IPS DF 4.7 (cell line): ENCODE results near the gene NUB1.

Experiments
- DNase-seq: peaks from one replicate; pipeline ENCODE4 v3.0.0-alpha.2; 2013; ENCODE audit warnings: low spot score; ENCODE audit errors: extremely low read depth

NUB1 gene

DNA sequence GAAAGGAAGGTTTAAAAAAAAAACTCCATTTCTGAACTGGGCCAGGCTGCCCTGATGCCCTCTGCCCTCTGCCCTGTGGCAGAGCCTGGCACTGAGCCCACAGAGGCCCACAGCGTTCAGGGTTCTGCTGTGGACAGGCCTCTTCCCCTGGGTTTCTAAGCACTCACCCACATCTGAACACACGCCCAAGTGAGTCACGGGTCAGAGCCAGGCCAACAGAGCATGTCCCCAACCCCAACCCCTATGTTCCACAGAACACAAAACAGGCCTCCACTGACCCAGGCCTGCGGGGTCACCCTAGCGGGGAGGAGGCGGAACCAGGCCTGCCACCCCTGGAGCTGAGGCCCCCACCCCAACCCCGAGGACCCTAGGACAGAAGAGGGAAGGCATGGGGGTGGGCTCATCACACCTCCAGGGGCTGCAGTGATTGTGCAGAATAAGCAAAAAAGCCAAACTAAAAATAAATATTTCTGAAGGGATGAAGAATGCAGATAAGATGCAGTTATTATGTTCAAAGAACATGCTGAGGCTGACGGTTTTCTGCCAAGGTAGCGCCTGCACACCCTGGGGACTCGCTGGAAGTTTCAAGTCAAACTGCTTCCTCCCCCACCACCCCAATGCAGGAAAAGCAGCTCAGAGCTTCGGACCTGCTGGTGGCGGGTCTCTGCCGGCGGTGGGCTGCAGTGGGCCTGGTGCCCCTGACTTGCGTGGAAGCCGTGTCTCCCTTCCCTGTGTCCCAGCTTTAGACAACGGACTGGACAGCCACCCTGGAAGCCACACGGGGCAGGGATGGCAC lies 62.8 kb downstream of the NUB1 start:
- no peak for DNase-seq

DNA sequence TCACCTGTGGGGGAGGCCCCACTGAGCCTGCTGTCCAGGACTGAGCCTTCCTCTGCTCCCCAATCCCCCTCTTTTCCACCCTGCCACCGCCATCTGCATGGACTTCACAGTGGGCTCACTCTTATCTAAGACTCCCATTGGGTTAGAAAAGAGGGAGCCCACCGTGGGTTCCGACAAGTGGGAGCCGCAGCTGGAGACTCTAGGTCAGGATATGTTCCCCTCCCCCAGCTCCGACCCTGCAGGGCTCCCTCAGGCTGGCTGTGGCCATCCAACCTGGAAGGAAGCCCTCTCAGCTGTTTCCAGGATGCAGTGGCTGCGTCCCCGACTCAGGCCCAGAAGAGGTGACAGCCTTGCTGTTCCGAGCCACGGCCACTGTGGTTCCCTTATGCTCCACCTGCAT lies 63.4 kb downstream of the NUB1 start:
- no peak for DNase-seq

DNA sequence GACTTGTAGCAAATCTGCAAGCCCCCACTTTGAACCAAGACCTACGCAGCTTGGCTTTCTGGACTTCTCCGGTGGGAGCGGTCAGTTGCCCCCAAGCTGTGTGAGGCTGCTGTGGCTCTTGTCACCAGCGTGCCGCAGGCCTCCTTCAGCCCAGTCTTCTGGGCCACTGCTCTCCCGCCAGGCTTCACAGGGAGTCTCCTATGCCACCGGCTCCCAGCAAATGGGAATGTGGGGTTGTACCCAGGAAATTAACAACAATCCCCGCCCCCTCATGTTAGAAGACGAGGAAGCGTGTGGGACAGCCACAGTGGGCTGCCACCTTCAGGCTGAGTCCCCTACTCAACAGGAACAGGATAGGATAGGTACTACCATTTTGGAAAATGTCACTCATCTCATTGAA lies 64.0 kb downstream of the NUB1 start:
- DNase-seq, result no peak

DNA sequence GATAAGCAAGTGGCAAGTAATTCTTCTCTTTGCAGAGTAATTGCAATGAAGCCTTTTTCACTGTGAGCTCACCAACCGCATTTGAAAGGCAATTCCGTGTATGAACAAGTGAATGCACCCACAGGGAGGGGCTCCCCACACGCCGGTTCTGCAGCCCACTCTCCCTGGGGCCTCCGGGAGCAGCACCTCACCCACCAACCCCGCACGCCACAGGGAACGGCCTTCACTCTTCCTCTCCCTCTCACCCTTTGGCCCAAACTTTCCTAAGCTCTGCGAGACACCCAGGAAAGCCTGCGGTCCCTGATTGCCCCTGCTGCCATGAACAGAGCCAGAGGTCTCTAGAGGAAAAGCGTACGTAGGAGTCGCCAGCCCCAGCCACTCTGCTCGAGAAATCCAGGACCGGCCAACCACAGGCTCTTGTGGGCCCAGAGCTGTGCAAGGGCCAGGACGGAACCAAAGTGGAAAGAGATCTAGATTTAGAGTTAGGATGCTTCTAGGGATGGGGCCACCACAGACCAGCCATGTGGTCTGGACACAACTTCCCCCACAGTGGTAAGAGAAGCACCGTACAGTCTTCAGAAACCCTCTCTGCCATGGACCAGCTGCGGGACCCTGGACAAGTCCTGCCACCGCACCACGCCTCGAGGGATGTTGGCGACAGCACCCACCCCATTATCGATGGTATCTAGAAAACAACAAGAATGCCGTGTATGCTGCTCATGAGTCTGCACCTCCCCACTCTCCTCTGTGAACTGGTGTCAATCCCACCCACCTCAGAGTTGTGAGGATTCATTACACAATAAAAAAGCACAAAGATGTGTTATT lies 64.7 kb downstream of the NUB1 start:
- no peak for DNase-seq

DNA sequence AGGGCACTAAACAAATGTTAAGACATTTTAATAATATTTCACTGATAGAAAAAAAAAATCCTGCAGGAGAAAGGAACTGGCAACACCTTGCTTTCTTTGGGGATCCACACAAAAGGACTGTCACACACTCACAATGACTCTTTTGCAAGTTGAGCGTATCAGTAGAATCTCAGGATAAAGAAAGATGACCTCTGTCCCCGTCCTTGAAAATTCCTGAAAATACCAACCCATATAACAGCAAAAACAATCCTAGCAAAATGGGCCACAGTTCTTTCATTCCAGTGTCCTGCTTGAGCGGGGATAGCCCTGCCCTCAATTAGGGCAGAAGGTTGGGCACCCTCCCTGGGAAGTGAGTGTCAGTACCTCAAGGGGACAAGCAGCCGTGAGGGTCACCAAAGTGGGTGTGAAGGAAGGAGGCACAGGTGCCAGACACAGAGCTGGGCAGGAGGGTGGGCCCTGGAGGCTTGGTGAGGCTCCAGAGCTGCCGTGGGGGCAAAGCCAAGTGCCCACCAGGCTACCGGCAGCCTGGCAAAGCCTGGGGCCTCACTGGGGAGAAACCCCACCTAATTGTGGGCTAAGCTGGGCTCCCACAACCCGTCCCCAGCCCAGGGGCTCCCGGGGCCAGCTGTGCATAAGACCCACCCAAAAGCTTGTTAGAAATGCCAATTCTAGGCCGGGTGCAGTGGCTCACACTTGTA lies 65.4 kb downstream of the NUB1 start:
- DNase-seq, result no peak

DNA sequence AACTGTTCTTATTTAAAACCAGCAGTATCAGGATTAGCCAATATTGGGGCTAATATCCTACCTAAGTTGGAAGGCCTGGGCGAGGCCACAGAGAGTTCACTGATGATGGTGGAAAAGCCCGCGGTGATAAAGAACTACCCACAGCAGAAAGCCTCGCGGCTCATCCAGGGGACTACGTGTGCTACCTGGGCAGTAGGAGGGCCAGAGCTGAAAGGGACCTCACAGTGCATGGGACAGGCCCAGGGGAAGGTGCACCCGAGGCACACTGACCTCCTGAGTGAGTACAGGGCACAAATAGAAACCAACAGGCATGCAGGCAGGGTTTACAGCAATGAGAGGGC lies 66.9 kb downstream of the NUB1 start:
- DNase-seq, result no peak

DNA sequence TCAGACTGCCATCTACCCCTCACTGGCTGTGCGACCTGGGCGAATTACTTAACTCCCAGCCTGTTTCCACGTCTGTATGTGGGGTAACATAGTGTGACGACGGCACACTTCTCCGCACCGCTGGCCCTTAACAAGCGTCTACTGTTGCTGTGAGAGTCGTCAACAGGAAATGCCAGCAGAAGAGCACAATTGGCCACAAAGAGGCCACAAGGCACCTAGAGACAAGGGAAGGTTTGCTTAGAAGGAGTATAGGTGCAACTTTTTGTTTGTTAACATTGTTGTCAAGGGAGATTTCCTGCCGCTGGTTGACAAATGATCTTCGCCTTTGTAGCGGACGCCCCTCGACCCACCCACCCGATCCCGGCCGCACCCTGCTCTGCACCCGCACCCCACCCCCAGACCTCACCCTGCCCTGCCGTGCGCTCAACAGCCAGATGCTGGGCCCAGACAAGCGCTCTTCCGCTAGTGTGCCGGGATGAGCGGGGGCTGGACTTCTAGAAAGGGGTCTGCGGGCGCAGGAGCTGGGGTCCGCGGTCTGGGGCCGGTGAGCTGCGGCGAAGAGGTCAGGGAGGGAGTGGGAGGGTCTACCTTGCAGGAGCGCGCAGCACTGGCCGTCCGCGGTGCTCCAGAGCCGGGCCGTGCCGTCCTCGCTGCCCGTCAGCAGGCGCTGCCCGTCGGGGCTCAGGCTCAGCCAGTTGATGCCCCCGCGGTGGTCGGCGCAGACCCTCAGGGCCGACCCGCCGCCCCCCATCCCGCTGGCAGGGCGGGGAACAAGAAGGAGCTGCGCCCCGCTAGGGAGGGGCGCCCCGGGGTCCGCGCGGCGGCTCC lies 67.4 kb downstream of the NUB1 start:
- DNase-seq, result no peak

DNA sequence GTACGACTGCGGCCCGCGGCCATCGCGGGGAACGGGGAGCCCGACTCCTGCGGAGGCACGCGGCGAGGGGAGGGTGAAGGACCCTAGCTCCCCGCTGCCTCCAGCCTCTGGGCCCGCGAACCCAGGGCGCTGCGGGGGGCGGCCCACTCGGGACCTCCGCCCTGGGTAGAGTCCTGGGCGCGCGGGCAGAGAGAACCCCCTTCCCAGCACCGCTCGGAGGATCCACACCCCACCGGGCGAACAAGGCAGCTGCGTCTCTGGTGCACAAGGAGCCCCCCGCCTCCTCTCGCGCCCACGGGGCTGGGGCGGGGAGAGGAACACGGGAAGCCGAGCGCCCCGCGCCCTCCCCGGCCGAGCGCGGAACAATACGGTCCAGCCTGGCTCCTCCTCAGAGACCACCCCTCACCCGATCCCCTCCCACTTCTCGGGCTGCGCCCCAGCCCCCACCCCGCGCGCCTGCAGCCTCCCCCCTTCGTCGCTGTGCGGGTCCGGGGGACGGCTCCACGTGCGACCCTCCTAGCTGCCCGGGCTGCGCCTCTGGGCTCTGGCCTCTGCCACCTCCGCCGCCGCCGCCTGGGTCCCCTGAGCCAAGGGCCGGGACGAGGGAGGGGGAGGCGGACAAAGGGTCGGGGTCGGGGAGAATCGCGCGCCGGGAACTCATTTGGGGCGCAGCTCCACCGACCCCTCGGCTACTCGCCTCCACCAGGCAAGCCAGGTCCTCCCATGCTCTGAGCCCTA lies 68.2 kb downstream of the NUB1 start, which contains the start of gene WDR86:
WDR86 (minus strand) TSS at position 372 of the 738 bp plus-strand sequence. CDS start 449 bp downstream, outside the sequence.
- no peak for DNase-seq

DNA sequence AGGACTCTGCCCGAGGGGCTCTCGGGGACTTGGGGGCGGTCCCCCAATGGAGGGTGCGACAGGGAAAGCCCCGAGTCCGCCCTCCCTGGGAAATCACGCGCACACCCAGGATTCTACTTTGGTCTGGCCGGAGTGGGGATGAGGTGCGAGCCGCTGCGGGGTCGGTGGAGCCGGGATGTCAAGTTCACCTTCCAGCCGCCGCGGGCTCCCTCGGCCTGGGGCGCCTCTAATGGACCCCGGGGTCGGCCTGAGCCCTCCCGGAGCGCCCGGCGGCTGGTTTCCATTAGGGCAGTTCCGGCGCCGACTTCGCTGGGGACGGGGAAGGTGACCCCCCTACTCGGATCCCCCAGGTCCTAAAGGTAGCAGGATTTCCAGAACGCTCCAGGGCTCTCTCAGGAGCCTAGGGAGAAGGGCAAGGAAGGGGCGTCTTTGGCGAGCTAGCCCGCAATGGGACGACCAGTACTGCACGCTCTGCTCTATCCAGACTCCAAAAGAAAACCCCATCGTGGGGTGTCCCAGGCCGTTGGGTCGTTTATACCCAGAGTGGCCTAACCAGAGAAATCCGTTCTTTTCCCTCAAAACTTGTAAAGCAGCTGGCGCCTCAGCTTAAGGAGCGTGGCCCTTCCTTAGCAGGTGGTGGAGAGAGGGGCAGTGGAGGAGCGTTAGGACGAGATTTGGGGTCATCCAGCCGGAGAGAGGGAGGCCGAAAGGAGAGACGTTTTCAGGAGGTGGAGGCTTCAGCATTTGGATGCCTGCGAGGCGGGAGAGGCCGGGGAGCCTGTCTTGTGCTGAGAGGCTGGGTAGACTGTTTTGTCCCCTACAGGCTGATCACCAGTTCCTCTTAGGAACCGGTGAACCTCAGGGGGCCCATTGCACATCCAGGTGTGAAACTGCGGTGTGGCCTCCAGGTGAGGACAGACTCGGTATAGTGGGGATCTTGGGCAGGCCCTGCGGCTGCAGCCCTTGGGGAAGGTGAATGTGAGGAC lies 69.1 kb downstream of the NUB1 start:
- no peak for DNase-seq

DNA sequence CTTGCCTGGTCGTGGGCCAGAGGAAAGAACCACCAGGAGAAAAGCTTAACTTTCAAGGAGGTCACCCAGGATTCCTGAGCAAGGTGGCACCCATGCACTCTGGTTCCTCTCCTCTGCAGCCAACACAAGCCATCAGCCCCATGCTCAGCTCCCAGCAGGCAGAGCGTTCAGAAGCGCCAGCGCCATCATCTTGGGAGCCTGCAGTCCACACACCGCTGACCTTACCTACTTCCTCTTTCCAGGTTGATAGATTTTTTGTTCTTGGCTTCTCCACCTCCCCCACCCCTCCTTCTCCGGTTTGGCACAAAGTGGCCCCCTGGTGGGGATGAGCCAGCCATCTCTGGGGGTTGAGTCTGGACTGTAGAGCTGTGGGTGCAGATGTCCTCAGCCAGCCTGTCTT lies 69.9 kb downstream of the NUB1 start:
- DNase-seq, result no peak

DNA sequence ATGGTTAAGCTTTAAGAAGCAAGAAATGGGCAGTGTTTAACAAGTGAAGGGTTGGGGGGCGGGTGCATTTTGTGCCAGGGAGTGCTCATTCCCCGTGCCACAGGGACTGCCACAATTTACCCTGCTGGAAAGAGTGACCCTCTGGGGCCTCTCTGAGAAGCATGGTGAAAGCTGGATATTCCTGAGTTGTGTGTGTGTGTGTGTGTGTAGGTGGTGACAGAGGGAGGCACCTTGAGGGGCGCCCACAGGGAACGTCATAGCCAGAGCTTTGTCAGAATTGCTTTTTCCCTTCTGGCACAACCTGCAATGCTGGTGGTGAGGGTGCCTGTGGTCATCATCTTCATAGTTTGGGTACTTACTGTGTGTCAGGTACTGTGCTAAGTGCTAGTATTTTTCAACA lies 70.7 kb downstream of the NUB1 start:
- DNase-seq, result no peak

DNA sequence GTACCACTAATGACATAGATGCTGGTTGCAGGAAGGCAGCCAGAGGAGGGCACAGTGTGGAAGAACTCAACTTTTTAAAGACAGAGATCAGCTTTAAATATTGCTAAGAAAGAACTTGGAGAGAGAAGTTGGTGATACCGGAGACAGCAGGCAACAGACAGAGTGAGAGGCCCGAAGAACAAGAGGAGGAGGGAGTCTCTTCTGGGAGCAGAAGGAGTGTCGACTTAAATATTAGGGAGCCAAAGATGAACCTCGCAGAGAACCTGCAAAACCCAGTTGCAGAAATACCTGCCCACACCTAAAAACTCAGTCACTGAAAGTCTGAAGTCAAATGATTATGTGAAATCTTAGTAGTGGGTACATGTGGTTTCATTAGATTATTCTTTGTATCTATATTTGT lies 71.6 kb downstream of the NUB1 start:
- DNase-seq, result no peak

DNA sequence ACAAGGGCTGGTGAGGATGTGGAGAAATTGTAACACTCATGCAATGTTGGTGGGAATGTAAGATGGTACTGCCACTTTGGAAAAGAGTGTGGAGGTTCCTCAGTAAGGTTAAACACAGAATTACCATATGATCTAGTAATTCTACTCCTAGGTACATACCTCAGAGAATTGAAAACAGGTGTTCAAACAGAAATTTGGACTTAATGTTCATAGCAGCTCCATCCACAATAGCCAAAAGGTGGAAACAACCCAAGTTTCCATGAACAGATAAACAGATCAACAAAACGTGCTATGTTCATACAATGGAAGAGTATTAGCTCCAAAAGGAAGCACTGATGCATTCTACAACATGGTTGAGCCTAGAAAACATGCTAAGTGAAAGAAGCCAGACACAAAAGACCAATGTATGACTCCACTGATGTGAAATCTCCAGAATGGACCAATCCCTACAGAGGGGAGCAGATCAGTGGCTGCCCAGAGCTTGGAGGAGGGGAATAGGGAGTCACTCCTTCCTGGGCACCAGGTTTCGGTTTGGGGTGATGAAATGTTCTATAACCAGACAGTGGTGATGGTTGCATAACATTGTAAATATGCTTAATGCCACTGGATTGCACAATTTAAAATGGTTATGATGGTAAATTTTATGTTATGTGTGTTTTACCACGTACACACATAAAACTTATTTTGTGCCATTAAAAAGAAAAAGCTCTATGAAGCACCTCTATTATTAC lies 73.9 kb downstream of the NUB1 start:
- DNase-seq, result no peak

DNA sequence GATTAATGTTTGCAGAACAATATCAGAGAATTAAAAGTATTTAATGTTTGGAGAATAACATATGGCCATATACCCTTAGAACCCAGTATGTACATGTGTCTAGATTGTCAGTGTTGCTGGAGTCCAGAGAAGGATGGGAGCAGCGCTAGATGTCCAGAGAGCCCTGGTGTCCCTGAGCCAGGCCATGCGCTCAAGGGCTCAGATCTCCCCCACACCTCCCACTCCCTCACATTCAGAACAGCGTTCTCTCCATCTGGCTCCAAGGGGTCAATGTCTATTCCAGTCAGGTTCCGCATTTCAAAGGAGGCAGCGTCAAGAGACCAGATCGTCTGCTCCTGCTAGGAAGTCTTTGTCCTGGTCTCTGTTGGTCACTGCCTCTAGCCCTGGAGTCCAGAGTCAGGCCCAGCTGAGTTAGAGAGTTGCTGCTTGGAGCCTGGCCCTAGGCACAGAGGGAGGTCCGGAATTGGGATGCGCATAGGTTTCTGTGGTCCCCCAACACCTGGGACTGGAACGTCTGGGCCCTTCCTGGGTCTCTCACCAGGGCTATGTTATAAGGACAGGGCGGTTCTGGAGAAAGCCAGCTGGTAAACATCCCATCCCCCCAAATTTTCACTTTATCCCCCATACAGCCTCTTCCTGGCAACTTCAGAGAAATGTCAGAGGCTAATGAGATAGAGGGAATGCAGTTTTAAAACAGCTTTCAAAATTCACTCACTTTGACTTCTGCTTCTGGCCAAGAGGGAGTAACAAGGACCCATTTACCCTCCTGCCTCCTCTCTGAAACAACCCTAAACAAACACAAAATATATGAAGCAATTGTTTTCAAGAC lies 74.7 kb downstream of the NUB1 start:
- DNase-seq, result no peak

DNA sequence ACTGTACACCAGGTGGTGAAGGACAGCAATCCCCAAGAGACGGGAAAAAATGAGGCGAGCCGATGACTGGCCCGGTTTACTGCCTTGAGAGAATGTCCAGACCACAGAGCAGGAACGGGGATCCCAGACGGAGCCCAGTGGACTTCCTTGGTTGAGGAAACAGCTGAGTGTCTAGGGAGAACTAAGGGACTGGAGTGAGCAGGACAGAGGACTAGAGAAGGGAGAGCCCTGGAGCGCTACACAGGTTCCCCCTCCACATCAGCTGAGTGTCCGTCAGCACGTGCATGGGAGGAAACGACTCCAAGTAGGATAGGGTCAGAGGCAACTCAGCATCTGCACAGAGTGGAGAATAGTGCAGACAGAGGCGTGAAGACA lies 75.3 kb downstream of the NUB1 start:
- DNase-seq, result no peak

DNA sequence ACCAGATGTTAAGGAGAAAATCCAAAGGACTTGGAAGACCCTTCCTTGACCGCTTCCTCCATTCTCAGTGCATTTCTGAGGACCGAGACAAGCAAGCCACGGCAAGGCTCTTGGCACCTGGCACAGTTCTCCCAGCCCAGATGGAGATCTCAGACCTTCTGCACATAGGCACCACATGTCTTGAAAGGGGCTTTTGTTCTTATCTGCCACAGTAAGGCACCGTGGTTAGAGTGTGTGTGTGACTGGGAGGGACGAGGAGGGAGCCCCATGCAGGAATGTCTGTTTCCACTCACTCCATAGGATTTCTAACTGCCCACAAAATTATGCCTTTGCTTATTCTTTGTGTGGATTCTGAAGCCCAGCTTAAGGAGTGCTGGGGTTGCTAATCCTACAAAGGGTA lies 78.5 kb downstream of the NUB1 start:
- no peak for DNase-seq

DNA sequence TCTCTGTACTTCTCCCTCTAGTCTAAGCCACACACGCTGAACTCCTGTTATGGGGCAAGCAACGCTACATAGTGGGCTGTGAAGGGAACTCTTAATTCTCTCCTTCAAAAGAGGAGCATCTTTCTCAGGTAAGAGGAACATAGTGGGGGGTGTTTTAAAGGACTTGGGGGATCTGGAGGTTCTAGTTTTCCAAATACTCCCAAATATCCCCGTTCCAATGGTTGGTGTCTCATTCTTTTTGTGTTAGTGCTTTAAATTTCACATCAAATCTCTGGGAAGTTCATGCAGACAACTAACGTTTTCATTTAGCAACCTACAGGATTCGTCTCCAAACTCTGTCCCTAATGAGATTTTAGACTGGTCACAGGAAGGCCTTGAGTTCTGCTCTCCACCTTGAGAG lies 80.6 kb downstream of the NUB1 start:
- DNase-seq, result no peak

DNA sequence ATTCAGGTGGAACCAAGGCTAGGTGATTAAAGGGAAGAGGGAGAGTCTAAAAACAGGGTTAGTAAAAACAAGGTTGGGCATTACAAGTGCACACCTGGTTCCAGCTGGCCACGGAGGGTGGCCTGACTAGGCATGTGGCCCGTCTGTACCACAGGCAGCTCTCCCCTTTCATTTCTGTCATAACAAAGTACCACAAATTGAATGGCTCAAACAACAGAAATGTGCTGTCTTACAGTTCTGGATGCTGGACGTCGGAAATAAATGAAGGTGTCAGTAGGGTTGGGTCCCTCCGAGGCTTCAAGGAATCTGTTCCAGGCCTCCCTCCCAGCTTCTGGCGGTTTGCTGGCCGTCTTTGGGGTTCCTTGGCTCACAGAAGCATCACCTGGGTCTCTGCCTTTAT lies 81.6 kb downstream of the NUB1 start:
- no peak for DNase-seq
